Endothelial cell of umbilical vein (primary cell): ENCODE data around the gene LRRN1. TPM values are rescaled to one million over a fixed set of nuclear protein-coding genes. Genes with fewer than 3 reads are reported as not detected.

ENCODE experiments used
- BruUV-seq: library from RNA; stranded (reverse); fragments of 400-500 nt; replicated peaks from 2 replicates; lab custom pipeline; 2021; lab: Mats Ljungman, UMichigan
- CTCF ChIA-PET: fragments of 300-600, 350-600 bp; sonication (Branson Sonifier 250); formaldehyde crosslinking; loops from one replicate; lab custom pipeline; 2021; ENCODE audit warnings: antibody characterized with exemption, inconsistent platforms; lab: Charles Lee
- POLR2A ChIA-PET: fragments of 300-600, 350-600 bp; sonication (Branson Sonifier 250); formaldehyde crosslinking; loops from one replicate; lab custom pipeline; 2021; ENCODE audit warnings: antibody characterized with exemption, inconsistent platforms; lab: Charles Lee
- DNase-seq: peaks from one replicate; pipeline ENCODE4 v3.0.0-alpha.2; 2011; ENCODE audit warnings: low read depth, low spot score
- FAIRE-seq: peaks from 2 replicates; lab custom pipeline; 2011; peaks lifted over from hg19 to GRCh38; lab: Jason Lieb, UNC
- H2AFZ ChIP-seq: 2 replicates; pipeline ENCODE4 v1.6.0; 2012; ENCODE audit warnings: low read depth, low read length, control low read depth, inconsistent platforms
- H3K27ac ChIP-seq: 2 replicates; pipeline ENCODE4 v1.5.1; 2011; ENCODE audit warnings: low read depth, mild to moderate bottlenecking, control low read depth, low read length, moderate library complexity; ENCODE audit not compliant: insufficient read depth
- H3K27me3 ChIP-seq, 2 experiments: 2 replicates each; pipeline versions ENCODE4 v1.6.0 to v1.6.1; 2011; ENCODE audit warnings: low read length in 2 of 2, mixed read lengths in 1 of 2; ENCODE audit not compliant: control insufficient read depth in 2 of 2, insufficient read depth in 2 of 2
- H3K36me3 ChIP-seq, 2 experiments: 2 replicates in 1 of 2; 3 replicates in 1 of 2; pipeline ENCODE4 v1.5.1; 2011; ENCODE audit warnings: low read length in 2 of 2, mild to moderate bottlenecking in 1 of 2, moderate library complexity in 1 of 2; ENCODE audit not compliant: control insufficient read depth in 2 of 2, insufficient read depth in 2 of 2; ENCODE audit errors: extremely low read depth in 1 of 2
- H3K4me1 ChIP-seq: 3 replicates; pipeline ENCODE4 v1.5.1; 2011; ENCODE audit warnings: mild to moderate bottlenecking, low read length; ENCODE audit not compliant: control insufficient read depth, insufficient read depth; ENCODE audit errors: extremely low read depth
- H3K4me2 ChIP-seq: 2 replicates; pipeline ENCODE4 v1.6.1; 2011; ENCODE audit warnings: low read length, control low read depth, mixed read lengths; ENCODE audit not compliant: insufficient read depth
- H3K4me3 ChIP-seq, 3 experiments: fragments of 200-600 bp in 1 of 3; sonication (generic), shearing (Covaris generic) in 1 of 3; replicated peaks in 1 of 3; 2 replicates each; pipeline ENCODE4 v1.5.1; 2011 to 2016; ENCODE audit warnings: control low read depth in 3 of 3, low read length in 3 of 3, mild to moderate bottlenecking in 2 of 3, inconsistent platforms in 1 of 3, low read depth in 1 of 3, moderate library complexity in 1 of 3; ENCODE audit not compliant: insufficient read depth in 1 of 3
- H3K79me2 ChIP-seq: 2 replicates; pipeline ENCODE4 v1.6.0; 2012; ENCODE audit warnings: low read length, inconsistent platforms; ENCODE audit not compliant: control insufficient read depth, insufficient read depth
- H3K9ac ChIP-seq: replicated peaks from 2 replicates; pipeline ENCODE3; 2011; ENCODE audit warnings: low read length, control low read depth; ENCODE audit not compliant: insufficient read depth; ENCODE audit errors: extremely low read depth
- H3K9me1 ChIP-seq: replicated peaks from 3 replicates; pipeline ENCODE4 v1.6.0; 2011; ENCODE audit warnings: mild to moderate bottlenecking, low read length; ENCODE audit not compliant: control insufficient read depth, insufficient read depth; ENCODE audit errors: extremely low read depth
- H3K9me3 ChIP-seq: replicated peaks from 2 replicates; pipeline ENCODE4 v1.5.1; 2012; ENCODE audit warnings: low read length, inconsistent platforms; ENCODE audit not compliant: control insufficient read depth, insufficient read depth
- H4K20me1 ChIP-seq: replicated peaks from 2 replicates; pipeline ENCODE3; 2011; ENCODE audit warnings: mild to moderate bottlenecking, low read length; ENCODE audit not compliant: control insufficient read depth, insufficient read depth; ENCODE audit errors: extremely low read depth
- CTCF ChIP-seq, 2 donors: IDR thresholded peaks; 1 replicate in 1 of 2; 2 replicates in 1 of 2; pipeline ENCODE4 v1.5.1; 2011; ENCODE audit warnings: low read length in 2 of 2, mild to moderate bottlenecking in 2 of 2, moderate library complexity in 2 of 2, control low read depth in 1 of 2, inconsistent platforms in 1 of 2, low read depth in 1 of 2; ENCODE audit not compliant: insufficient read depth in 1 of 2; ENCODE audit errors: extremely low read depth in 1 of 2
- EZH2 ChIP-seq: IDR thresholded peaks from 2 replicates; pipeline ENCODE4 v1.6.1; 2012; ENCODE audit warnings: borderline replicate concordance, low read depth, mild to moderate bottlenecking, moderate library complexity, low read length, inconsistent platforms; ENCODE audit not compliant: severe bottlenecking
- FOS ChIP-seq: IDR thresholded peaks from 2 replicates; pipeline ENCODE4 v1.6.1; 2011; ENCODE audit warnings: mild to moderate bottlenecking, low read length, moderate library complexity, borderline replicate concordance; ENCODE audit not compliant: insufficient read depth
- GATA2 ChIP-seq: IDR thresholded peaks from 2 replicates; pipeline ENCODE4 v1.7.0; 2011; ENCODE audit warnings: low read depth, mild to moderate bottlenecking, moderate library complexity, mixed read lengths, low read length; ENCODE audit not compliant: insufficient read length, insufficient read depth
- JUN ChIP-seq: IDR thresholded peaks from 2 replicates; pipeline ENCODE4 v1.6.1; 2011; ENCODE audit warnings: borderline replicate concordance, low read depth; ENCODE audit not compliant: insufficient read length, insufficient read depth
- MAX ChIP-seq: IDR thresholded peaks from 2 replicates; pipeline ENCODE4 v1.6.1; 2011; ENCODE audit not compliant: insufficient read depth, insufficient read length
- MYC ChIP-seq: IDR thresholded peaks from one replicate; pipeline ENCODE4 v1.6.1; 2011; ENCODE audit warnings: mild to moderate bottlenecking, low read depth, low read length
- POLR2A ChIP-seq: IDR thresholded peaks from 2 replicates; pipeline ENCODE4 v1.6.1; 2012; ENCODE audit warnings: low read depth, mild to moderate bottlenecking, control low read depth, low read length
- POLR2AphosphoS5 ChIP-seq: IDR thresholded peaks from 2 replicates; pipeline ENCODE4 v1.6.1; 2012; ENCODE audit warnings: low read depth, mild to moderate bottlenecking, control low read depth, low read length, moderate library complexity; ENCODE audit not compliant: insufficient read depth
- dilution Hi-C: fragments of 300-500 bp; cut with MboI; formaldehyde crosslinking; loops from one replicate; pipeline ENCODE4 v1.15.0; 2019; ENCODE audit warnings: low sequenced_read_pairs; ENCODE audit not compliant: extremely low pct_ligation_motif_present
- intact Hi-C: fragments of 100-400 bp; cut with micrococcal nuclease; formaldehyde crosslinking; loops from one replicate; pipeline ENCODE4 v1.10.0; 2022
- polyA plus RNA-seq, 4 experiments: library from polyadenylated mRNA; depleted of rRNA in 3 of 4; stranded (reverse) in 3 of 4; unstranded in 1 of 4; fragments of >200 nt; gene quantifications; 2 replicates each; pipeline versions ENCODE4 v1.2.1 to v1.2.3, GENCODE V29; 2011 to 2012; ENCODE audit warnings: missing spikeins in 1 of 4
- total RNA-seq: library from RNA; stranded (reverse); gene quantifications from 2 replicates; pipeline ENCODE4 v1.2.3, GENCODE V29; 2021

The LRRN1 gene
- total and polyA plus RNA-seq, 2 donors (not counting 3 experiments of a cell fraction or from before 2014, with no cell fraction given) = 0.04 TPM; not detected in 1

DNA sequence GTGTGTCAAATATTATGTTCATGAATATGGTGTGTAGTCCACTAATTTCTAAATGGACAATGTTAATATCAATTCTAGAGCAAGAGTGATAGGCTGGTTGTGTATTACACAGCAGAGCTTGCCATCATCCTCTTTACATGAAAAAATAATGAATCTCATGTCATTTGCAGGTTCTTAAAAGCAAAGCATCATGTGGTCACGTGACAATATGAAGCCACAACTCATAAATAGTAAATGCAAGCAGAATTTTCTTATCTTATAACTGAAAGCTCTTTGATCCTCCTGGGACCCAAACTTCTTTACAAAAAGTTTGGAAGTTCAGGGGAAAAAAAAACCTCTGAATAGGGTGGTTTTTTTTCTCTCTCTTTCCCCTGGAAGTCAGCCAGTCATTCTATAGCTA lies 26.9 kb upstream of the LRRN1 start:
- no peaks in the 10 kb centered on the region for H3K27me3 ChIP-seq
- BruUV-seq = no TSS peak
- H3K36me3 ChIP-seq = no peaks in the 10 kb centered on the region
- H3K4me3 ChIP-seq = no peak overlapping the region
- H4K20me1 ChIP-seq = no peaks in the 10 kb centered on the region
- H3K9me3 ChIP-seq = peaks cover 4% of the 10 kb centered on the region
- H3K9ac ChIP-seq = no peak overlapping the region
- intact Hi-C loops = no loop called here
- no peaks in the 10 kb centered on the region for H3K9me1 ChIP-seq
- H3K4me2 ChIP-seq = no peak overlapping the region
- FAIRE-seq (no peak), DNase-seq (no peak)
- dilution Hi-C loops = no loop called here
- no peaks in the 10 kb centered on the region for H3K79me2 ChIP-seq
- ChIA-PET CTCF (no interaction called here), POLR2A (no interaction called here)
- no peak for TF ChIP-seq POLR2A
- TF ChIP-seq GATA2 = no peak
- TF ChIP-seq EZH2 = no peak
- TF ChIP-seq FOS = no peak
- TF ChIP-seq MYC = no peak
- TF ChIP-seq JUN = no peak
- no peak for TF ChIP-seq MAX
- TF ChIP-seq POLR2AphosphoS5 = no peak
- no peak for TF ChIP-seq CTCF (IDR thresholded peaks at IDR 0.05; ENCODE audit: extremely low read depth in 1 of 2, insufficient read depth in 1 of 2, low read depth in 1 of 2, low read length in 2 of 2)
- H3K4me1 ChIP-seq = no peaks in the 10 kb centered on the region
- no peak overlapping the region for H3K27ac ChIP-seq
- H2AFZ ChIP-seq = no peak overlapping the region
